Stimulated activated CD4-positive, alpha-beta T cell treated with anti-CD3 and anti-CD28 coated beads, Interleukin-4, amount 100 ng/mL, for 1 hour (primary cell): ENCODE data around the gene PLEKHG5.

ENCODE experiments used
- DNase-seq: peaks from one replicate; pipeline ENCODE4 v3.0.0-alpha.2; 2020

Gene PLEKHG5

GRCh38 chr1:6509220-6509918, 17.9 kb upstream of the PLEKHG5 start:
- no peak for DNase-seq

DNA sequence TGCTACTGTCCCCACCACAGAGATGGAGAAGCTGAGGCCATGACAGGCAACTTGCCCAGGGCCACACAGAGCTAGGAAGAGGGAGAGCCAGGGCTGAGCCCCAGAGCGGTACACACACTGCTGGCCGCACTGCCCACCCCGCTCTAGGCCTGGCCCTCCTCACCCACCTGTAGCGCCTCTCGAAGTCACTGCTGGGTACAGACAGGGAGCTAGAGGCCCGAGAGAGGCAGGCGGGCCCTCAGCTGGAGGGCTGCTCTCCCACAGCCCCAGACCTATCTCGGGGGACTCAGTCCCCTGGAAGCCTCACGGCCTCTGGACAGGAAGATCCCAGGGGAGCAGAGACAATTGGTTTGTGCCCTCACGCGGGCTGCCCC, 17.3 kb upstream of the PLEKHG5 start:
- DNase-seq = no peak

DNA sequence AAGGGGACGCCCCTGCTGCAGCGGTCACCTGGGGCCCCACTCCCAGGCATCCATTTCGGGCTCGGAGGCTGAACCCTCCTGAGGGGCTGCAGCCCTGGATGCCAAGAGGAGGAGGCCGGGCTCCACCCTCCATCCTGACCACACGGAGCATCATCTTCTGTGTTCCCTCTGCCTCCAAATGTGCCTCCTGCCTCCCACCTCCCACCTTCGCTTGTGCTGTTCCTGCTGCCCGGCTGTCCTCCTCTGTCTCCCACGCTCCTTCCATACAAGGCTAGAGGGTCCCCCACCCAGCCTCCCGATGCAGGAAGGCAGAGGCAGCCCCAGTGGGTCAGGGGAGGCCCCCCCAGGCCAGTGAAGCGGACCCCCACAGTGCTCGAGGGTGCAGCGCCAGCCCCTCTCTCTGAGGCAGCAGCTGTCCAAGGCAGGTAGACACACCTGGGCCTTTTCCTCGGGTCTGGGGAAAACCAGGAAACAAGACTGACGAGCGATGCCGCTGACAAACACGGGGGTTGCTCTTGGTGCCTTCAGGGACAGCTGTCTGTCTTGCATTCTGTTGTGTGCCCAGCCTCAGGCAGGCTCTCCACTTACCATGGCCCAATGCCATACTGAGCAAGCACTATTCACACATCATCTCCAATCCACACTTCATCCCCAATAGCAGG, 16.8 kb upstream of the PLEKHG5 start:
- DNase-seq = no peak

GRCh38 chr1:6507461-6507911, 16.0 kb upstream of the PLEKHG5 start:
- DNase-seq = no peak

GRCh38 chr1:6507037-6507428, 15.6 kb upstream of the PLEKHG5 start:
- no peak for DNase-seq

DNA sequence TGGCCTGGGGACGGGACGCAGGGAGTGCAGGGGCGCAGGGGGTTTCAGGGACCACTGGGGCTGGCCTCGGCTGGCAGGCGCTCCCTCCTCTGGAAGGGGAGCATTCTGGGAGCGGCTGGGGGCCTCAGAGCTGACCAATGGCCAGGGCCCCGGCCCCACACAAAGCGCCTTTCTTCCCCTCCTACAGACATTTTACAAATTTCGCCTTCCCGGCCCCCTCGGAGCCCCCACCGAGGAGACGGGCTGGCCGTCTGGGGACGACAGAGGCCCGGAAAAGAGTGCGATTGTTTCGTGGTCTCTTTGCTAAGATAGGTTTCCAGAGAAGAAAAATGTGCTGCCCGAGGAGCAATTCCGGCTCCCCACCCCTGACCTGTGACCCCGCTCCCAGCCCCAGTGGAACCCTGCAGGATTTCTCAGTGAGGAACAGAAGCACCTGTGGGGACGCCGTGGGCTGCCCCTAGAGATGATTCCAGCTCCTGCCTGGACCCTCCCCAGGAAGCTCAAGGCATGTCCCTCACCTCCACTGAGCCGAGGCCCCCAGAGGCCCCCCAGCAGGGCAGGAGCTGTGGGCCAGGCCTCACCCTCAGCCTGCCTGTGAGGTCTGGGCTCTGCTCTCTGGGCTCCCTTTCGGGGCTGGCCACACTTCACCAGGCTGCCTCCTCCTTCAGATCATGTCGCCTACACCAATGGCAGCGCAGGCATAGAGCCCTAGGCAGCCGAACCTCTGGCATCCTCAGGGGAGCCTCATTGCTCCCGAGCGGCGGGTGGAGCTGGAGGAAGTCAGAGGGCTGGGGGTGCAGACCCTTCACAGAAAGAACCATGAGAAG, 15.0 kb upstream of the PLEKHG5 start:
- no peak for DNase-seq

DNA sequence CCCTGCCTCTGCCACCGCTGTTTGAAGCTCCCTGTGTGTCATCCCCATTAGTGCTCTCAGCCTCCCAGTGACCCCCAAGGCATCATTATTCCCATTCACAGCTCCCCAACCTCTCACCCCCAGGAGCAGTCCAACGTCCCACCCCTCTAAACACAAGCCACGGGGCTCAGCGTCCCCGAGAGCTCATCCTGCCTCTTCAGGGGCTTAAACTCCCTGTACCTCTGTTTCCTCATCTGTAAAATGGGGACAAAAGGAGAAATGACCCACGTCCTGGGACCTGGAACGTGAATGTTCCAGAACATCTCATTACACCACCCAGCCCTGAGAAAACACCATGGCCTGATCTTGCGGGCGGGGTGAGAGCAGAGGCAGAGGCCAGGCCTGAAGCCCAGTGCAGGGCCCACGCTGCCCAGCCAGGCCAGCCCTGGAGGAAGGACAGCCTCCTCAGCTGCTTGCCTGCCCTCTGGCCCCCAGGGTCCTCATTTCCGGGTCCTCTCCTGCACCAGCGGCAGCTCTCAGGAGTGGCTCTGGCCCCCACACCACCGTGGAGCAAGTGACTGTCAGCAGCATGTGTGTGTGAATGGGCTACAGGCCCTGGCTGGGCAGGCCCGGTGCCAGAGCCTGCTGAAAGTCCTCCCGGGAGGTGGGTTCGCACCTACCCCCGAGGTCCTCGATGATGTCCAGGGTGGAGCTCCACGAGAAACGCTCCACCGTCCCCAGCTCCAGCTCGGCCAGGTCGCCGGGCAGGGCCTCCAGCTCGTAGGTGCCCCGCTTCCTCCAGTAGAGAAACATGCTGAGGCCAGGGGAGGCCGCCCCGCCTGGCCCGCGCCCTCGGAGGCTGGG, 14.1 kb upstream of the PLEKHG5 start:
- DNase-seq = no peak

- no peak for DNase-seq
Observed at GRCh38 chr1:6504887-6505286, 13.4 kb upstream of the PLEKHG5 start.

GRCh38 chr1:6503884-6504602, 12.6 kb upstream of the PLEKHG5 start:
- DNase-seq = no peak

DNA sequence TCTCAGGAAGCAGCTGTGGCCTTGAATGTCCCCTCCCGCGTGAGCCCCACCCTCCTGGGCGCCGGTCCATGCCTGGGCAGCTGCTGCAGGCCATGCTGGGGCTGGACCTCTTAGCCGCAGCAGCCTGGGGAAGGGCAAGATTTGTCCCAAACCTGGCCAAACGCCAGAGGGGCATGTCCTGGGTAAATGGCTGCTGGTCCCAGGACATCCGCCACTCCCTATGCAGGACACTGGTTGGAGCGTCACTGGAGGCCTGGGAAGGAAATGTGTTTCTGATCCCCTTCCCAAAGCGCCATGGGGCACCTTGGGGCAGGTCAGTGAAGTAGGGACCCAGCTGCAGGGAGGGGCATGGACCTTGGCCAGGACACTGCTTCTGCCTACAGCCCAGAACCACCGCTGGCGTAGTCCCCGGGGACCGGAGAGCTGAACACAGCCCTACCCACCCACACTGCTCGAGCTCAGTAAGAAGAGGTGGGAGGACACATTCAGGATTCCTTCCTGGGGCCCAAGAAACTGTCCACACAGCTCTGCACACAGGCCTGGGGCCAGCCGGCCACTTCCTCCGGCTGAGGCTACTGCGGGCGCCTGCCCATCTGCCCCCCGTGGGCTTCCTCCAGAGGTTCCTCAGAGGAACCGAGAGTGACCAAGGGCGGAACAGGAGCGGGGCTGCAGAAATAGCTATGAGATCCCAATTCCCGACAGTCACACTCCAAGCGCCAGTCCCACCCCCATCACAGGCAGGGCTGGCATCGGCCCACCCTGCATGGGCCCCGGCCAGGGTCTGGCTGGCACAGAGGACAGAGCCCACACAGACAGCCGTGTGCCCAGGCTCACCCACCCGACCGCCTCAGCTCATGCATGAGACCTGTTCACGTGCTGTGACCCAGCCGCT, 10.8 kb upstream of the PLEKHG5 start:
- DNase-seq = no peak

DNA sequence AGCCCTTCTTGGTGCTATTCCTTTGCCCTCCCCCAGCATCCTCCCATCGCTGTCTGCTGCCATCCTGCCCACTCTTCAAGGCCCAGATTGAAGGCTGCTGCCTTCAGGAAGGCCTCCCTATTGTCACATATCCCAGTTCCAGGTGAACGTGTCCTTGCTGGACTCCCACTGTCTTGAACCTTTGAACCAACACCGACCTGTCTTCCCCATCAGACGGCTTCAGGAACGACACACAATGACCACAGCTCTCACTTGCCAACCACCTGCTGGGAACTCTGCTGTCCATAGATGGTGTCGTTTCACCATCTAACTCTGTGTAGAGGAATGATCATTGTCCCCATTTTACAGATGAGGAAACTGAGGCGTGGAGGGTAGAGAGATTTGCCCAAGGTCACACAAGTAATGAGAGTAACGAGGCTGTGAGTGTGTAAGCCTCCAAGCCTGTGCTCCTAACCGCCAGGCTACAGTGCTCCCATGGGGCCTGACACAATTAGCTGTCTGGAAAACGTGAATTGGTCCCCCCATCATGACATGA, 9.9 kb upstream of the PLEKHG5 start:
- no peak for DNase-seq

GRCh38 chr1:6500544-6501278, 9.2 kb upstream of the PLEKHG5 start:
- no peak for DNase-seq

DNA sequence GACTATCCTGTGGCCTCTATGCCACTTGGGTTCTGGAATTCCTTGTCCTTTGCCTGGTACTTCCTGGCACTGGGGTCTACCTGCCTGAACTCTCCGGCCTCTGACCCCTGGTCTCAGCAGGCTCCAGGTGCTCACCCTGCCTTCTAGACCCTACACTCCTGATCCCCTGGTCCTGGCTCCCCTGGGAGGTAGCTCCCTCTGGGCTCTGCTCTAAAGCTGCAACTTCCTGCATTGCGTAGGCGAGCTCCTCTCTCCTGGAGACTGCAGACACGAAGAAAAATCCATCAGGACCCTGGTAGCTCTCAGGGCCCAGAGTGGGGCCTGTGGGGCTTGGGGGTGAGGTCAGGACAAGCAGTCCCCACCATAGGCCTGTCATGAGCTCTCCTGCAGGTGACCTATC, 7.8 kb upstream of the PLEKHG5 start:
- no peak for DNase-seq

GRCh38 chr1:6498576-6499111, 7.2 kb upstream of the PLEKHG5 start:
- no peak for DNase-seq

DNA sequence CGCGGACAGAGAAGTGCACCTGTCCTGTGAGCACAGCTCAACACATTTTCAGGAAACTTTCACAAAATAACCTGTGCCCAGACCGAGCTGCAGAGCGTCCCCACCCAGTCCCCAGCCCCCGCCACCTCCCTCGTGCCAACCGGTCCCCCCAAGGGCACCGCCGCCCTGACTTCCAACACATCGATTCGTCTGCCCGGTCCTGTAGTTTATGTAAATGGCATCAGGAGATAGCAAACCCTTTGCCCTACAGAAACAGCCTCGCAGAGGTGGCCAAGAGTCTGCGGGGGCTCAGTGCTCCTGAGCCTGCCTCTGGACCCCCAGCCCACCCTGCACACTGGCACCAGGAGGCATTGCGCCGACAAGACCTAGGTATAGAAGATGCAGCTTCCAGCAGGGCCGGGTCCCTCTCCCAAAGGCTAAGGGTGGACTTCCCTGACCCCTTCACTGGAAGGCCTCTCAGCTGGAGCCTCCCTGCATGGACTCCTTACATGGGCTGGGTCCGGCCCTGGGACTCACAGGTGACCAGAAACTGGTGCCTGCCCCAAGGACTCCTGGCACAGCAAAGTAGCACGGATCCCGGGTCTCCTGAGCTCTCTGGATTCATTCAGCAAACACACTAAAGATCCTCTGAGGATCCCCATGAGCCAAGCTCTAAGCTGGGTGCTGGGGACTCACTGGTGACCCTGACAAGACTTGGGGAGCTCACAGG, 6.6 kb upstream of the PLEKHG5 start:
- DNase-seq = no peak

DNA sequence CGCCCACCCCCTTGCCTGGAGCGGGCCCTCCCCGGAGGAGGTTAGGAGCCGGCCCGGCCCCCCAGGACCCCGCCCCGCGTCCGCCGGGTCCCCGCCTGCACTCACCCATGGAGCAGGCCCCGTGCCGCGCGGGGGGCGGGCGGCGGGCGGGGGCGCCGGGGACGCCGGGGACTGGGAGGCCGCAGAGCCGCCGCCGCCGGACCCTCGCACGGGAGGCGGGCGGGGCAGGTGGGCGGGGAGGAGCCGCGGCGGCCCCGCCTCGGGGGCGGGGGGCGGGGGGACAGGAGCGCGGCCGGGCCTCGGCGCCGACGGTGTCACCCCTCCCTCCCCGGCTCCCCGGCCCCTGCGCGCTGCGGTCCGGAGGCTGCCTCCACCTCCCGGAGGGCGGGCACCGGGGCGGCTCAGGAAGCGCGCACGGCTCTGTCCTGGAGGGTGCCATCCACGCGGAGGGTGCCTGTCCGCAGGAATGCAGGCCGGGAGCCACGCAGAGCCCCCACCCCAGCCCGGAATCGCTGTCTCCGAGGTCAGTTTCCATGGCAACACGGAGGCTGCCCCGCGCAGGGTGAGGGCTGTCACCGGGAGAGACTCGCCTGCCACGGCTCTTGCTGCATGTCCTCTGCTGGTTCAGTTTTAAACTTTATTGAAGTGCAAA, 5.9 kb upstream of the PLEKHG5 start:
- DNase-seq = peak; percentile 50

GRCh38 chr1:6496890-6497214, 5.4 kb upstream of the PLEKHG5 start:
- no peak for DNase-seq

GRCh38 chr1:6496365-6496721, 4.9 kb upstream of the PLEKHG5 start:
- DNase-seq = no peak
